Calu3 (cell line): Measurements from ENCODE around the gene OR2S2. TPM values are rescaled to one million over a fixed set of nuclear protein-coding genes. Genes with fewer than 3 reads are reported as not detected.

Source experiments
- BruUV-seq: library from RNA; stranded (reverse); fragments of 400-500 nt; replicated peaks from 2 replicates; lab custom pipeline; 2021; lab: Mats Ljungman, UMichigan
- CTCF ChIA-PET: fragments of 300-600 bp; sonication (Branson Sonifier 250); formaldehyde crosslinking; loops from one replicate; lab custom pipeline; 2022; ENCODE audit warnings: antibody characterized with exemption; lab: Charles Lee
- DNase-seq: peaks from one replicate; pipeline ENCODE4 v3.0.0; 2022
- H3K27ac Mint-ChIP-seq: one replicate; pipeline ENCODE4 v1.8.0; 2022; ENCODE audit warnings: mixed read lengths; ENCODE audit not compliant: unreplicated experiment
- H3K27me3 Mint-ChIP-seq: one replicate; pipeline ENCODE4 v1.8.0; 2022; ENCODE audit warnings: mixed read lengths; ENCODE audit not compliant: unreplicated experiment
- H3K36me3 Mint-ChIP-seq: one replicate; pipeline ENCODE4 v1.8.0; 2022; ENCODE audit warnings: mild to moderate bottlenecking, moderate library complexity, mixed read lengths; ENCODE audit not compliant: insufficient read depth, unreplicated experiment
- H3K4me1 Mint-ChIP-seq: one replicate; pipeline ENCODE4 v1.8.0; 2022; ENCODE audit warnings: mild to moderate bottlenecking, low read depth, mixed read lengths; ENCODE audit not compliant: unreplicated experiment
- H3K4me3 Mint-ChIP-seq: one replicate; pipeline ENCODE4 v1.8.0; 2022; ENCODE audit warnings: mild to moderate bottlenecking, low read depth, moderate library complexity, mixed read lengths; ENCODE audit not compliant: unreplicated experiment
- H3K9me3 Mint-ChIP-seq: one replicate; pipeline ENCODE4 v1.8.0; 2022; ENCODE audit warnings: low read depth, mixed read lengths; ENCODE audit not compliant: unreplicated experiment
- intact Hi-C: fragments of 100-400 bp; cut with micrococcal nuclease; formaldehyde crosslinking; loops from one replicate; pipeline ENCODE4 v1.10.0; 2022; ENCODE audit not compliant: unreplicated experiment
- total RNA-seq: library from RNA; stranded (reverse); gene quantifications from 2 replicates; pipeline ENCODE4 v1.2.3, GENCODE V29; 2022
- TF ChIP-seq, protein P1 (sequence below): fragments of 200-600 bp; IDR thresholded peaks from one replicate; pipeline ENCODE4 v1.8.0; 2022; ENCODE audit warnings: antibody characterized with exemption; ENCODE audit not compliant: unreplicated experiment

Gene OR2S2
- total RNA-seq, 1 experiment from 2014 or later, result not detected

DNA sequence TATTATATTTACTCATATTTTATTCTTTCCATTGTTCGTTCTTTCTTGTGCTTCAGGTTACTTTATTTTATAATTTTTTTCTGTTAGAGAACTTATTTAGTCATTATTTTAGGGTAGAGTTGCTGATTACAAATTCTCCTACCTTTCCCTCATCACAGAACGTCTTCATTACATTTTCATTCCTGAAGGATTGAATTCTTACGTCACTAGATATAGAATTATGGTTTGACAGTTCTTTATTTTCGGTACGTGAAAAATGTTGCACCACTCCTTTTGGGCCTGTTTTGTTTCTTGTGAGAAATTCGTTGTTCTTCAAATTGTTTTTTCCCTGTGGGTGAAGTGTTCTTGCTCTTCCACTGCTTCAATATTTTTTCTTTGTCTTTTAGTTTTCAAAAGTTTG is 20.8 kb upstream of the OR2S2 start:
- peaks cover 4% of the 10 kb centered on the region for H3K9me3 Mint-ChIP-seq
- no peak overlapping the region for H3K27ac Mint-ChIP-seq
- no peak for DNase-seq
- TF ChIP-seq, protein P1, sequence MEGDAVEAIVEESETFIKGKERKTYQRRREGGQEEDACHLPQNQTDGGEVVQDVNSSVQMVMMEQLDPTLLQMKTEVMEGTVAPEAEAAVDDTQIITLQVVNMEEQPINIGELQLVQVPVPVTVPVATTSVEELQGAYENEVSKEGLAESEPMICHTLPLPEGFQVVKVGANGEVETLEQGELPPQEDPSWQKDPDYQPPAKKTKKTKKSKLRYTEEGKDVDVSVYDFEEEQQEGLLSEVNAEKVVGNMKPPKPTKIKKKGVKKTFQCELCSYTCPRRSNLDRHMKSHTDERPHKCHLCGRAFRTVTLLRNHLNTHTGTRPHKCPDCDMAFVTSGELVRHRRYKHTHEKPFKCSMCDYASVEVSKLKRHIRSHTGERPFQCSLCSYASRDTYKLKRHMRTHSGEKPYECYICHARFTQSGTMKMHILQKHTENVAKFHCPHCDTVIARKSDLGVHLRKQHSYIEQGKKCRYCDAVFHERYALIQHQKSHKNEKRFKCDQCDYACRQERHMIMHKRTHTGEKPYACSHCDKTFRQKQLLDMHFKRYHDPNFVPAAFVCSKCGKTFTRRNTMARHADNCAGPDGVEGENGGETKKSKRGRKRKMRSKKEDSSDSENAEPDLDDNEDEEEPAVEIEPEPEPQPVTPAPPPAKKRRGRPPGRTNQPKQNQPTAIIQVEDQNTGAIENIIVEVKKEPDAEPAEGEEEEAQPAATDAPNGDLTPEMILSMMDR, result no peak
- H3K4me3 Mint-ChIP-seq, result no peak overlapping the region
- no peaks in the 10 kb centered on the region for H3K4me1 Mint-ChIP-seq
- H3K27me3 Mint-ChIP-seq, result peaks cover 100% of the 10 kb centered on the region
- H3K36me3 Mint-ChIP-seq, result no peaks in the 10 kb centered on the region
- no TSS peak for BruUV-seq
- CTCF ChIA-PET, result no interaction called here
- intact Hi-C loops, result no loop called here

DNA sequence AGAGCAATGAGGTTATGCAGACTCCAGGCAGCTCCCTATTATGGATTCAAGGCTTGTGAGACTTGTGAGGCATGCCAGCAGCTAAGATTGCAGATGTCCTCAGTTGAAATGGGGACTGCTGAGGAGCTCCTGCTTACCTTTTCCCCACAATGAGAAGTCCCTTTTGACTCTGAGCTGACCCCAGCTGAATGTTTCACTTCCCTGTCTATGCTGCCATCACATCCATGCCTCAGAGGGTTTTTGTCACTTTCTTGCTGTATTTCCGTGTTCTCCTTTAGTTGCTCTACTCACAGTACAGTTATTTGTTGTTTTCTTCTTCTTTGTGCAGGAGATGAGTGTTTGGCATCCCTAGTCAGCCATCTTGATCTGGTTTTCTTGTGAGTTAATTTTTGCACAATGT is 18.8 kb upstream of the OR2S2 start:
- H3K27me3 Mint-ChIP-seq, result peaks cover 91% of the 10 kb centered on the region
- H3K27ac Mint-ChIP-seq, result no peak overlapping the region
- H3K4me3 Mint-ChIP-seq, result no peak overlapping the region
- TF ChIP-seq, protein P1, result no peak
- H3K9me3 Mint-ChIP-seq, result peaks cover 4% of the 10 kb centered on the region
- BruUV-seq, result no TSS peak
- DNase-seq, result no peak
- CTCF ChIA-PET, result no interaction called here
- intact Hi-C loops, result no loop called here
- H3K4me1 Mint-ChIP-seq, result no peaks in the 10 kb centered on the region
- H3K36me3 Mint-ChIP-seq, result no peaks in the 10 kb centered on the region

DNA sequence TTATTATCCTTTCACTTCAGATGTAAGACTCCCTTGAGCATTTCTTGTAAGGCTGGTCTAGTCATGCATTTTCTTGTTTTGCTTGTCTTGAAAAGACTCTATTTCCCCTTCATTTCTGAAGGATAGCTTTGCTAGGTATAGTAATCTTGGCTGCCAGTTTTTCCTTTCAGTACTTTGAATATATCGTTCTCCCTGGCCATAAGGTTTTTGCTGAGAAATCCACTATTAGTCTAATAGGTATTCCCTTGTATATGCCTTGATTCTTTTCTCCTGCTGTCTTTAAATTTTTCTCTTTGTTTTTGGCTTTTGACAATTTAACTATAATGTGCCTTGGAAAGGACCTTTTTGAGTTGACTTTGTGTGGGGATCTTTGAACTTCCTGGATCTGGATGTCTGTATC is 16.8 kb upstream of the OR2S2 start:
- Mint-ChIP-seq H3K27me3 (peaks cover 72% of the 10 kb centered on the region), H3K4me1 (no peaks in the 10 kb centered on the region), H3K36me3 (no peaks in the 10 kb centered on the region), H3K27ac (no peak overlapping the region), H3K4me3 (no peak overlapping the region), H3K9me3 (peaks cover 4% of the 10 kb centered on the region)
- no TSS peak for BruUV-seq
- CTCF ChIA-PET, result no interaction called here
- intact Hi-C loops, result no loop called here
- DNase-seq, result no peak
- TF ChIP-seq, protein P1, result no peak

DNA sequence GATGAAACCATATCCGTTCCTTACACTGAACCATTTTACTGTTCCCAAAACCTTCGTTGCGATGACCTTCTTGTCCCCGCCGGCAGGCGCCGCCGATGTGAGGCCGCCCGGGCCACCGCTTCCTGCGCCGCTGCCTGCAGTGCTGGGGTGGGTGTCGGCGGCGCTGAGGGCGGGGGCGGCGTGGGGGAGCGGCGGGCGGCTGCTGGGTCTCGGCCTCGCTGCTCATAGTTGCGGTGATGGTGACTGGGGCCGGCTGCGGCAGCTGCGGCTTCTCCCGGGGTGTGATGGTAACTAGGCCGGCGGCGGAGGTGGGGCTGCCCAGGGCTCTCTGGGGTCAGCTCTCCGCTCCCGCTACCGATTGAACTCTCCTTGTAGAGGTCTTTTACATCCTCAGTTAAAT is 14.1 kb upstream of the OR2S2 start:
- Mint-ChIP-seq H3K27me3 (peaks cover 68% of the 10 kb centered on the region), H3K27ac (no peak overlapping the region), H3K36me3 (no peaks in the 10 kb centered on the region), H3K4me3 (no peak overlapping the region), H3K4me1 (no peaks in the 10 kb centered on the region), H3K9me3 (peaks cover 4% of the 10 kb centered on the region)
- CTCF ChIA-PET, result no interaction called here
- intact Hi-C loops, result no loop called here
- no TSS peak for BruUV-seq
- DNase-seq, result no peak
- TF ChIP-seq, protein P1, result no peak
